ENCODE measurements around the gene C4A. TPM values are rescaled to one million over a fixed set of nuclear protein-coding genes. Genes with fewer than 3 reads are reported as not detected.
"Not testable (repeated sequence)": the region's sequence is repeated elsewhere in the genome, so short reads cannot be mapped to it uniquely, and the experiment has no call there.

Gene C4A
- total RNA-seq, 1 experiment from 2014 or later: 0.42 TPM

DNA sequence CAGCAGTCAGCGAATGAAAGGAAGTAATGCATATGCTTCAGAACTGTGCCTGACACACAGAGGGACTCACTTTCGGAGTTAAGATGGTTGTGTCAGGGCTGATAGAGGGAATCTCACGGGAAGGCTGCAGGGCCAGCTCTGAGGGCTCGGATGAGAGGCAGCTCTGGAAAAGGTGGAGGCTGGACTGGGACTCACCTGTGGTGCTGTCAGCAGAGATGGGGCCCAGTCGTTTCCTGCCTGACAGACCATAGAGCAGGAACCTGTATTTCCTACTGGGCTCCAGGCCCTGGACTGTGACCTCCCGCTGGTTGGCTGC, 65.6 kb downstream of the C4A start:
- no peak for DNase-seq (ENCODE audit: extremely low read depth, low read depth)

DNA sequence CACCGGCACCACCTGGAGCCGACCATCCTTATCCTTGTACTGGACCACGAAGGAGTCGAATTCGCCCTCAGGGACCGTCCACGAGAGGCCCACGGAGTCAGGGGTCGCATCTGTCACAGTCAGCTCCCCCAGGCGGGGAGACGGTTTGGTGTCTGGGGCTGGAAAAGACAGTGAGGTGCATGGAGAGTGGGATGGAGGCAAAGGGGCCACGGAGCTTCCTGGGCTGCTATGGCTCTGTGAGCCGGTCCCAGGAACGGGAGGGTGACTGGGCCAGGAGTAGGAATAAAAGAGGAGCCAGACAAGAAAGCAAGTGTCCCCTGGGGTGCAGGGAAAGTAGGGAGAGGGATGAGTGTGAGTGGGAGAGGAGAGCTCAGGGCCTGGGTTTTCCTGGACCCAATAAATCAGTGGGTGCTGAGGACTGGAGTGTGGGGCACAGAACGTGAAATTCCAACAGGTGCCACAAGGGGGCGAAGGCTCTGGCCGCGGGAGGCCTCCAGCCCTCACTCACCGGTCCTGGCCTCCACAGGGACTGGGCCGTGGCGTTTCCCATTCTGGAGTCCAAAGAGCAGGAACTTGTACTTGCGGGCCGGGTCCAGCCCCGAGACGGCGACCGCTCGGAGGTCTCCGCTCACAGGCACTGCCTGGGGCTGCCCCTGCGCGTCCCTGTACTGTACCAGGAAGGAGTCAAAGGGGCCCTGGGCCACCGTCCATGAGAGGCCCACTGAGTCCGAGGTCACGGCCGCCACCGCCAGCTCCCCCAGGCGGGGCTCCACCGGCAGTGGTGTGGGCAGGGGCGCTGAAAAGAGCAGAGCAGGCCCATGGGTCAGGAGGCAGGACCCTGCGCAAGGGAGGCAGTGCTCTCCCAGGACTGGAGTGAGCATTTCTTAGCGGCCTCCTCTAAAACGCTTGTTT, 66.3 kb downstream of the C4A start:
- DNase-seq (ENCODE audit: extremely low read depth, low read depth): peak; percentile 59

DNA sequence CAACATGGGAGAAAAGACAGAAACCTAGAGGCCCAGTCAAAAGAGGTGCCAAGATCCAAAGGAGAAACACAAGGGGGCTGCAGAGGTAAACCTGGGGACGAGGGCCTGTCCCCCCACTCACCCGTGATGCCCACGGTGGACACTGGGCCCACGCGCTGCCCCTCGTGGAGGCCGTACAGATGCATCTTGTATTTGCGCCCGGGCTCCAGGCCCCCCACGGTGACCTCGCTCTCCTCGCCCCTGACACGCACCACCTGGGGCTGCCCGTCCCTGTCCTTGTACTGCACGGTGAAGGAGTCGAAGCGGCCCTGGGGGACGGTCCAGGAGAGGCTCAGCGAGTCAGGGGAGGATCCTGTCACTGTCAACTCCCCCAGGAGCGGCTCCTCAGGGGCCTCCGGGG, 67.3 kb downstream of the C4A start:
- DNase-seq (ENCODE audit: extremely low read depth, low read depth): not testable (repeated sequence)

DNA sequence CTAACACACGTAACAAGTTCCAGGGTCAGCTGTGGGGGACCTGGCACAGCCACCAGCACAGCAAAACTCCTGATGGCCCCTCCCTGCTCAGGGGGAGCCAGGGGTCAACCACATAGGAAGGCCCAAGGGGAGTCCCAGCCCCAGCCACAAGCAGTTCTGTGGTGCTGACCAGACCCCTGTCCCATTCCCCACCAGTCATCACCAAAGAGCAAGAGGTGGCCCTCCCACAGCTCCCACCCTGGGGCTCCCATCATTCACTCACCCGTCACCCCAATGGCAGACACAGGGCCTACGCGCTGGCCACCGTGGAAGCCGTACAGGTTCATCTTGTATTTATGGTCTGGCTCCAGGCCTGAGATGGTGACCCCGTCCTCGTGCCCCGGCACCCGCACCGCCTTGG, 67.9 kb downstream of the C4A start:
- DNase-seq (ENCODE audit: extremely low read depth, low read depth): not testable (repeated sequence)

DNA sequence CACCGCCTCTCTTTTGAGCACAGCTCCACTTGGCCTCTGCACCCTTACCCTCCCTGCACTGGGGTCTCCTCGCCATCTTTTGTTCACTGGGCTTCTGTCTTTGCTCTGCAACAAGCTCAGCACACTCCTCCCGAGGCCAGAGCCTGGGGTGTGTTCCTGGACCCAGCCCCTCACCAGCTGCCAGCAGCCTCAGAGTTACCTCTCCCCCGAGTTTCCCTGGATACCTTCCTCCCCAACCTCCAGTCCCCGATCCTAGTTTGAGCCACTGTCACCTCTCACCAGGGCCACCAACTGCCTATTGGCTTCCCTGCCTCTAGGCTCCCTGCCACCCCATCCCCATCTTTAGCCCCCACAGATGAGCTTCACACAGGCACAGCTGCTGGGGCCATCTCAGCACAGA, 68.7 kb downstream of the C4A start:
- DNase-seq (ENCODE audit: extremely low read depth, low read depth): no peak

Small RNAs within 50 kb of the gene (small RNA-seq; reads per million reads assigned to genes)
- 0 reads per million in 2 experiments for gene AL645922.1

Other genes with a start within 250 kb of the C4A start
- 376 and 448 TPM in 2 replicates for gene CLIC1, start 245.5 kb upstream of the C4A start, total RNA-seq (2014; rRNA removed; shearing (Covaris generic))
- 18.6 and 19.8 TPM in 2 replicates for gene MSH5, start 242.1 kb upstream of the C4A start, total RNA-seq (2014; rRNA removed; shearing (Covaris generic))
- 2.8 and 4.7 TPM in 2 replicates for gene SAPCD1, start 219.4 kb upstream of the C4A start, total RNA-seq (2014; rRNA removed; shearing (Covaris generic))
- gene VWA7, start 204.7 kb upstream of the C4A start, total RNA-seq (2014; rRNA removed; shearing (Covaris generic)): 0.47 and 0.81 TPM in 2 replicates
- gene VARS1, start 186.3 kb upstream of the C4A start, total RNA-seq (2014; rRNA removed; shearing (Covaris generic)): 42.1 and 46.7 TPM in 2 replicates
- 62.6 and 64.3 TPM in 2 replicates for gene LSM2, start 175.1 kb upstream of the C4A start, total RNA-seq (2014; rRNA removed; shearing (Covaris generic))
- gene HSPA1L, start 166.8 kb upstream of the C4A start, total RNA-seq (2014; rRNA removed; shearing (Covaris generic)): 0.82 and 1.0 TPM in 2 replicates
- gene HSPA1A, start 166.5 kb upstream of the C4A start, total RNA-seq (2014; rRNA removed; shearing (Covaris generic)): 43.3 and 46.7 TPM in 2 replicates
- 58.3 and 60.4 TPM in 2 replicates for gene HSPA1B, start 154.3 kb upstream of the C4A start, total RNA-seq (2014; rRNA removed; shearing (Covaris generic))
- gene NEU1, start 119.2 kb upstream of the C4A start, total RNA-seq (2014; rRNA removed; shearing (Covaris generic)): 24.6 and 25.2 TPM in 2 replicates
- 0.07 TPM in 1 of 2 replicates, not detected in the other for gene SLC44A4, start 103.1 kb upstream of the C4A start, total RNA-seq (2014; rRNA removed; shearing (Covaris generic))
- gene EHMT2, start 84.4 kb upstream of the C4A start, total RNA-seq (2014; rRNA removed; shearing (Covaris generic)): 19.3 and 19.9 TPM in 2 replicates
- gene ZBTB12, start 80.0 kb upstream of the C4A start, total RNA-seq (2014; rRNA removed; shearing (Covaris generic)): 1.8 and 2.8 TPM in 2 replicates
- gene C2, start 54.3 kb upstream of the C4A start, total RNA-seq (2014; rRNA removed; shearing (Covaris generic)): 0.20 and 0.69 TPM in 2 replicates
- gene CFB, start 36.0 kb upstream of the C4A start, total RNA-seq (2014; rRNA removed; shearing (Covaris generic)): not detected in 2 replicates
- 105 and 108 TPM in 2 replicates for gene NELFE, start 23.1 kb upstream of the C4A start, total RNA-seq (2014; rRNA removed; shearing (Covaris generic))
- 22.1 and 24.1 TPM in 2 replicates for gene SKIC2, start 22.9 kb upstream of the C4A start, total RNA-seq (2014; rRNA removed; shearing (Covaris generic))
- 19.4 and 21.1 TPM in 2 replicates for gene DXO, start 9.9 kb upstream of the C4A start, total RNA-seq (2014; rRNA removed; shearing (Covaris generic))
- 0.69 and 0.87 TPM in 2 replicates for gene C4B, start 32.7 kb downstream of the C4A start, total RNA-seq (2014; rRNA removed; shearing (Covaris generic))
- not detected in 2 replicates for gene CYP21A2, start 56.4 kb downstream of the C4A start, total RNA-seq (2014; rRNA removed; shearing (Covaris generic))
- 22.2 and 24.6 TPM in 2 replicates for gene TNXB, start 127.3 kb downstream of the C4A start, total RNA-seq (2014; rRNA removed; shearing (Covaris generic))
- 20.7 and 26.2 TPM in 2 replicates for gene ATF6B, start 146.2 kb downstream of the C4A start, total RNA-seq (2014; rRNA removed; shearing (Covaris generic))
- 4.9 and 5.7 TPM in 2 replicates for gene FKBPL, start 148.2 kb downstream of the C4A start, total RNA-seq (2014; rRNA removed; shearing (Covaris generic))
- 0.20 and 0.37 TPM in 2 replicates for gene PRRT1, start 169.9 kb downstream of the C4A start, total RNA-seq (2014; rRNA removed; shearing (Covaris generic))
- gene PPT2, start 172.1 kb downstream of the C4A start, total RNA-seq (2014; rRNA removed; shearing (Covaris generic)): 25.2 and 29.5 TPM in 2 replicates
- gene EGFL8, start 182.5 kb downstream of the C4A start, total RNA-seq (2014; rRNA removed; shearing (Covaris generic)): 3.7 and 6.0 TPM in 2 replicates
- 47.7 and 49.0 TPM in 2 replicates for gene AGPAT1, start 194.0 kb downstream of the C4A start, total RNA-seq (2014; rRNA removed; shearing (Covaris generic))
- gene RNF5, start 196.3 kb downstream of the C4A start, total RNA-seq (2014; rRNA removed; shearing (Covaris generic)): 30.1 and 31.6 TPM in 2 replicates
- gene AGER, start 202.2 kb downstream of the C4A start, total RNA-seq (2014; rRNA removed; shearing (Covaris generic)): 1.2 and 1.3 TPM in 2 replicates
- gene PBX2, start 208.1 kb downstream of the C4A start, total RNA-seq (2014; rRNA removed; shearing (Covaris generic)): 9.7 and 10.7 TPM in 2 replicates
- 0.92 and 1.4 TPM in 2 replicates for gene GPSM3, start 210.6 kb downstream of the C4A start, total RNA-seq (2014; rRNA removed; shearing (Covaris generic))
- gene NOTCH4, start 242.0 kb downstream of the C4A start, total RNA-seq (2014; rRNA removed; shearing (Covaris generic)): 1.5 and 1.7 TPM in 2 replicates

Data from NCI-H460 (cell line).